GM21381 (cell line): ENCODE data around the gene PALD1.
"Not testable (repeated sequence)": the region's sequence is repeated elsewhere in the genome, so short reads cannot be mapped to it uniquely, and the experiment has no call there.

ENCODE experiments used
- ATAC-seq: cut with Tn5 transposase; IDR thresholded peaks from one replicate; pipeline ENCODE4 v1.9.1; 2021; ENCODE audit warnings: mild to moderate bottlenecking, moderate library complexity; ENCODE audit not compliant: unreplicated experiment

The PALD1 gene

DNA sequence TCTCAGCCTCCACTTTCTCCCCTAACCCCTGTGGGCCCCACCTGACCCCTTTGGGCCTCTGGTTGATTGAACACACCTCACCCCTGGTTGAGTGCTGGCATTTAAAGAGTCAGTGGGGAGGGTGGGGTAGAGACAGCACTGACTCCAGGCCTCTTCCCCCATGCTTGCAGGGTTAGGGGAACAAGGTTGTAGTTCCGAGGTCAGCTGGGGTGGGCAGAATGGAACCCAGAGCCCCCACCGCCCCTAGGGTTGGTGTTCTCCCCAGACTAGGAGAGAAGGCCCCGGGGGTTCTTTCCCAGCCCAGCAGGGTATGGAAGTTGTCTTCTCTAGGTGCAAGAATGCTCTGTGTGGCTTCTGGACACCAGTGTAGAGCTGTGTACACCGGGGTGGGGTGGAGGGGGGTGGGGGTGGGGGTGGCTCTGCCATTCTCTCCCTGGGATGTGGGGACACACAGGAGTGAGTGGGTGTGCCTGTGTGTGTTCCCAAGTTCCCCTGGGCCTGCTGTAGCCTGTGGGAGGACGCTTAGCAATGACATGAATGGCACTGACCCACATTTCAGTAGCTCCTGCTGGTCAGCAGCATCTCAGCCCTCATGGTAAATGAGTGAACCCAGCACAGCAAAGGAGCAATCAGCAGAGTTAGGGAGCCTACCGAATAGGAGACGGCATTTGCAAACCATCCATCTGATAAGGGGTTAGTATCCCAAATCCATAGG, 90.4 kb downstream of the PALD1 start:
- no peak for ATAC-seq

DNA sequence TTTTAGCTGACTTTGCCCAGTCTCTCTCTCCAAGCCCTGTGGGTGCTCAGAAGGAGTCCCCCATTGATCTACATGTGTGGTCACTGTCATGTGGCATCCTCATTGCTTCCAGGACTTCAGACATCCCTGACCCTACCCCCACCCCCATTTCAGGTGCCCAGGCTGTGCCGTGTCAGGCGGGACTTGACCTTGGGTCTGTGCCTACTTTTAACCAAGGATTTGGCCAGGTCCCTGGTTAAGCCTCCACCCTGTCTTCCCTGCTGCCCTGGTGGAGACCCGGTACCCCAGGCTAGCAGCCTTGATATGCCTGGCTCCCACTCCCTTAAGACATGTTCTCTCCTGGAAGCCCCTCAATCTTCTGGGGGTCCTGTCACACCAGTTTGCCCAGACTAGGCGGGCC, 92.7 kb downstream of the PALD1 start:
- ATAC-seq = no peak

DNA sequence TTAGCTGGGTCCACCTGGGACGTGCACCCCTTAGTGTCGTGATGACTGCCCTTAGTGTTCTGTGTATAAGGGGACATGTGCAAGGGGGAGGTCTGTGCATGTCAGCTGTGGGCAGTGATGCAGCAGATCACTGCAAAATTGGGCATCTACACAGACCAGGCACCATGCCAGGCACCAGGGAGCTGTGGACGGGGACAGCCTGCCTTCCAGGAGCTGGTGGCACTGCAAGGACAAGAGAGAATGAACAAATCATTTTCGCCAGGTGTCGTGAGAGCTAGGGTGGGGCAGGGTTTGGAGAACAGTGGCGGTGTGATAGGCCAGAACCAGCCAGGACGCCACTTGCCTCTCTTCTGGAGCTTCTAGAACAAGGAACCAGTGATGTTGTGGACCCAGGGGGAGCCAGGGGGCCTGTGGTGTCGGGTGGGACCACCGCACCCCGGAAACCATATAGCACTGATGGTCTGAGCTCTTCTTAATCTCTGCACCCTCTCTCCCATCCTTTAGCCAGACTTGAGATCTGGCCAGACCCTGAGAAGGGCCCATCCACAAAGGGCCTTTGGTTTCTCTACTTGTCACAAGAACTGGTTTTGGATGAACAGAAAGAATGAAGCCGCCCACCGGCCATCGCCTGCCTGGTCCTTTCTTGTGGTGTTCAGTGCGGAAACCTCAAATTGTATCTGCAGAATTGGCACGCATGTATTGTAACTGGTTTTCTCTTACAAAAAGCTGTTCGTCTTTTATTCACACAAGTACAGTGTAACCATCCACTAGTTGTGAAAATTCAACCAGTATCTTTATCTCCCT, 93.3 kb downstream of the PALD1 start:
- ATAC-seq = no peak

DNA sequence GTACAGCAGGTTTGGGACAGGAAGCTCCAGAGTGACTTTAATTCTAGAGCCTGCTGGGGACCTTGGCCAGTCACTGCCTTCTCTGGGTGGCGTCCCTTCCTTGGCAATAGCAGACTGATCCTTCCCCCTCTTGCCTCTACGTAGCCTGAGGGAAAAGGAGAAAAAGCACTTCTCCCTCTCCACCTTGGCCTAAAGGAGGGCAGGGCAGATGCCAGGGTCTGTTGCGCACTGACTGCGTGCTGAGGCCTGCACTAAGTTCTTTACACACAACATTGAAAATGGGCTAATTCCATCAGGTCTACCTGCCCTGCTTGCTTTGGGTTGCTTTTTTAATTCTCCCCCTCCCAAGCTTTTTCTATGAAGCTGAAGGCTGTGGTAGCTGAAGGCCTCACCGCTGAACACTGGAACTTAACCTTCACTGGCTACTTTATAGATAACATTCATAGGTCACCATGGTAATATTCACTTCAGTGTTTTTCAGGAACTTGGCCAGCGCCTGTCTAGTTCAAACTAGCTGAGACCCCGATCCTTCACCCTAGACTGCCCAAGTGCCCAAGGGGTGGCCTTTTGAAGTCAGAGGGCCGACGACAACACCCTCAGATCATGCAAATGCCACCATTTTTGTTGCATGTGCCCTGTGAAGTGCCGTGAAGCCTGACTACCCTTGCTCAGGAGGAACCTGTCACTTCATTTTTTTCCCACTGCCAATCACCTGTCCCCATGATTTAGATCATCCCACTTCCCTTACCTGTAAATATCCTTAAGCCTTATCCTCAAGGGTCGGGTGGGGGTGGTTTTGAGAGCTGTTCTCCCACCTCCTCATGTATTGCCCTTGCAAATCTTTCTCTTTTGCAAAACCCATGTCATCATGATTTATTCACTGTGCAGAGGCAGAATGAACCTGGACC, 95.3 kb downstream of the PALD1 start:
- no peak for ATAC-seq

DNA sequence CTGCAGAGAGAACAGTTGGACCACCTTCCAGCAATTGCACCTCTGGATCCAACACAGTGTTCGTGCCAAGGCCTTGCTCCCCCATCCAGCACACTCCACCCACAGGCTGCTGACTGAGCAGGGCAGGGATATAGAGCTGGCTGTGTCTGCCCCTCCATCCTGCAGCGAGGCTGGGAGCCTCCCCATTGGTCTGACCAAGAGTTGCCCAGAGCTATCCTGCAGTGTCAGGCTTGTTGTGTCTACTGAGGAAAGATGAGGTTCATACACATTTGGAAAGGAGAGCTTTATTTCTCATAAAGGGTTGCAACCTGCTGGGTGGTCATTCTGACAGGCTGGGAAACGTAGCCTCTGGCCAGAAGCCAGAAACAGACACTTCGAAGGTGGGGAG, 96.9 kb downstream of the PALD1 start:
- no peak for ATAC-seq

DNA sequence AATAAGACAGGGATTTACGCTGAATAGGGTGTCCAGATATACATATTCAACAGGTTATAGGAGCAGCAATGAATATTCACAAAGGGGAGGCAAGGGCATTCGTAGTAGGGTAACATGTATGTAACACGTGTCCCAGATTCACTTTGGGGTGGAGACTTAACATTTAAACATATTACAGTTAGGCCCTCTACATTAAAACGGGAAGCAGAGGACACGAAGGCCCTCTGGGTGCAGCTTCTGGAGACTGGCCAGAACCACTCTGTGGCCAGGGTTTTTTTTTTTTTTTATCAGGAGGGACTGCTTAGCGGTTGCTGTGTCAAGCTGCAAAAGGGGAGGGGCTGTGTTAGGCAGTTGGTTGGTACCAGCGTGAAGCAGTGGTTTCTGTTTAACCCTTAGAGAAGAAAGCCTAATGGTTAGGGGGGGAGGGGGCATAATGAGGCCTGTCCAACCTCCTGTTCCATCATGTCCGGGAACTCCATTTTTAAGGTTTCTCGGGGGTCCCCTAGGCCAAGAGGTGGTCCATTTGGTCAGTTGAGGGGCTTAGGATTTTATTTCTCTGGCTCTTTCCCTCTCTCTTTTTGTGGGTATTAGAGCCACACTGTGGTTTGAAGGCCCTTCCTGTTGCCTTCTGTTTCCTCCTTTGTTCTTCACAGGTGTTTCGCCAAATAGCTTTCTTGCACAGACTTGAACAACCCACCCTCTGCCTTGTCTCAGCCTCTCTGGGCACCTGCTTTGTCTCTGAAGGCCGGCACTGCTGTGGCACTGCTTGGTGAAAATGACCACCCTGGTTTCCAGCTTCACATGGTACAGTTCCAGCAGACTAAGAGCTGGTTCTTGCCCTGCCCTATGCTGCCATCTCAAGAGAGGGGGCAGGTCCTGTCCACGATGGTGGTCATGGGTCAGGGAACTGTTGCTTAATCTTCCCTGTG, 97.6 kb downstream of the PALD1 start:
- peak; percentile 43 for ATAC-seq

DNA sequence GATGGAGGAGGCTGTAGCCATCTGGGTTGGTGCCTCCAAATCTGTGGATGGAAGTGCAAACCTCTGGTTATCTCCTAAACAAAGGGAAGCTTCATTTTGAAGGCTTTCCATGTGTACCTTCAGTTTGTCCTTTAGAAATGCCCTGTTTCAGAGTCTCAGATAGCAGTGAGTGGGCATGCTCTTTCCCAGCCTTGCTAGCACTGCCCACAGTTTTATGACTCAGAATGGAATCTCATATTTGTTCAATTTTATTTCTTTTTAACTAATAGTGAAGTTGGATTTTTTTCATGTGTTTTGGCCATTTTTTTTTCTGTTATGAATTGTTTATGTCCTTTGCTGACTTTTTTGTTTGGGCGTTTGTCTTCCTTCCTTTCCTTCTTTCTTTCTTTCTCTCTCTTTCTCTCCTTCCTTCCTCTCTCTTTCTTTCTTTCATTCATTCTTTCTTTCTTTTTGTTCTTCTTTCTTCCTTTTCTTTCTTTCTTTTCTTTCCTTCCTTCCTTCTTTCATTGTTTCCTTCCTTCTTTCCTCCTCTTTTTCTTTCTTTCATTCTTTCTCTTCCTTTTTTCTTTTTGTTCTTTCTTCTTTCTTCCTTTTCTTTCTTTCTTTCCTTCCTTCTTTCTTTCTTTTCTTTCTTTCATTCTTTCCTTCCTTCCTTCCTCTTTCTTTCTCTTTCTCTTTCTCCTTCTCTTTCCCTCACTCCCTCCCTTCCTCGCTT, 98.4 kb downstream of the PALD1 start:
- no peak for ATAC-seq

DNA sequence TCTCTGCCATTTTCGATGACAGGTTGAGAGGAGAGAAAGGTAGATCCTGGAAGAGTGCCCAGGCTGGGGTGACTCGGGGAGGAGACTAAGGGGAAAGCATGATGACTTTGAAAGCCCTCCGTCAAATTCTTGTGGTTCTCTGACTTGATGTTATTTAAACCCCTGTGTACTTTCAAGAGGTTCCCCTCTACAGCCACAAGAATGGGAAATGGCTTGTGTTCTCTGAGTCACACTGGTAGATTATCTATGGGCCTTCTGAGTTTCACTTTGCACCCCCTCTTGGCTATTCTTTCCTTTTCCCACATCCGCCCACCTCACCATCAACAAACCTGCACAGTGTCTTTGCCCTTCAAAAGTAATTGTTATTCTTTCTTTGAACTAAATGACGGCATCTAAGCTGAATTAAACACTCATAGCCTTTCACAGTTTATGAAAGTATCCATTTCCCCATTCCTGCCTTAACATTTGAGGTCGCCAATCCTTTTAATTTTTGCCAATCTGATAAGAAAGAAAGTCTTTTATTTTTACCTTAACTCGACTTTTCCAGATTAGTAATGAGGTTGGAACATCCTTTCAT, 99.9 kb downstream of the PALD1 start:
- ATAC-seq = peak; percentile 48

DNA sequence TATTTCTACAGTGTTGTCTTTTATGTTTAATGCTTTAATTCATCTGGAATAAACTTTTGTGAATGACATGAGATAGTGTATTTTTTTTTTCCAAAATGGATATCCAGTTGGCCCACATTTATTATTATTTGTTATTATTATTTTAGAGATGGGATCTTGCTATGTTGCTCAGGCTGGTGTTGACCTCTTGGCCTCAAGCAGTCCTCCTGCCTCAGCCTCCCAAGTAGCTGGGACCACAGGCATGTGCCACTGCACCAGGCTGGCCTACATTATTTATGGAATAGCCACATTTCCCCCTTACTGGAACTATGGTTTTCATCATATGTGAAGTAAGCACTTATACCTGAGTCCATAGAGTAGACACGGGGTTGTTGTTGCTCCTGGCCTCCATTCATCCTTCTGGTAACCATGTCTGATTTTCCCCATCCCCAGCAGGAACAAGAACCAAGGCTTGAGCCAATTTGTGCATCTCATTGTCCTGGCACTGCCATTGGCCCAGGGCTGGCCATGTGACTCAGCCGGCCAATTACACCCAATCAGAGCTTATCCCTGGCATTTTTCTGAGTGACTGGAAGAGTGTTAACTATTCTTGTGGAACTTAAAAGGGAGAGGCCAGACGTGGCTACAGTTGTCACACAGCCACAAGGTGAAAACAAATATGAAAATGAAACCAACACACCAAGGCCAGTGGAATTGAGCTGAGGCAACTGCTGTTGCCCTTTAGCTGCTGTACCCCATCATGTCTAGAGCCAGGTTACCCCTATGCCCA, 100.9 kb downstream of the PALD1 start:
- ATAC-seq = no peak

DNA sequence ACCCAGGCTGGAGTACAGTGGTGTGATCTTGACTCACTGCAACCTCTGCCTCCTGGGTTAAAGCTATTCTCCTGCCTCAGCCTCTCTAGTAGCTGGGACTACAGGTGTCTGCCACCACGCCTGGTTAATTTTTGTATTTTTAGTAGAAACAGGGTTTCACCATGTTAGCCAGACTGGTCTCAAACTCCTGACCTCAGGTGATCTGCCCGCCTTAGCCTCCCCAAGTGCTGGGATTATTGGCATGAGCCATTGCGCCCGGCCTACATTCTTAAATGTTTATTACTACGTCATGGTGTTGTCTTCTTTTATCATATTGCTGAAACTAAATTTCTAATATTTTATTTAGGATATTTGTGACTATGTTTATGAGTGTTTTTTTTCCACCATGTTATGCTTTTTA, 102.6 kb downstream of the PALD1 start:
- ATAC-seq = not testable (repeated sequence)

DNA sequence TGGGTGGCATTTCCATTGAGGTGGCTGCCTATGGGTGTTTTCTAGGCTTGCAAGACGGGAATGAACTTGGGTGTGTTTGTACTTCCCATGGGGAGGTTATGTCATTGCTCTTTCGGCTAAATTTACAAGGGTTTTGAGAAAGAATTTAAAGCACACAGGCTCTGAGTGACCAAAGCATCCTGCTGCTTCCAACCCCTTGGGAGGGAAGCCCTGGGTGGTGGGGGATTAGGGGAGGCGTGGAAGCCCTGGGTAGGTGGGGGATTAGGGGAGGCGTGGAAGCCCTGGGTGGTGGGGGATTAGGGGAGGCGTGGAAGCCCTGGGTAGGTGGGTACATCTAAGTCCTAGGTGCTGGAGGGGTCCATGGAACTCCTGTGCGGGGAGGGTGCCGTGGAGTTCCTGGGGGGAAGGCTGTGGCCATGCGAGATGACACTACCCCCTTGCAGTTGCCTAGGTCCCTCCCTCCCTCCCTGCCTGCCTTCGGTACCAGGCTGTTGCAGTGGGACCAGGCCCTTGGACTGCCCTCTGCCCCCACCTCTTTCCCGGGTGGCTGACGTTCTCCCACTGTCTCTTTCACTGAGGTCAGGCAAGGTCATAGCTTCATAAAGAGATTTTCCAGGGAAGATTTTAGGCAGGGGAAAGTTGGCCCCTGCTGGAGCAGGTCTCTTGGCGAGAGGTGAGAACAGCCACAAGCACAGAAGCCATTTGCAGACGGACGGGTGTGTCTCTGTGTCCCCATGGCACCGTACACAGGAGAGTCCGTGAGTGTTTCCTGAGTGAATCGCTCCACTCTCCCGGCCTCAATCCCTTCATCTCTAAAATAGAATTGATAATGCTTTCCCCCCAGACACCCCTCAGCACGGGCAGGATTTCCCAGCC, 104.5 kb downstream of the PALD1 start:
- no peak for ATAC-seq

DNA sequence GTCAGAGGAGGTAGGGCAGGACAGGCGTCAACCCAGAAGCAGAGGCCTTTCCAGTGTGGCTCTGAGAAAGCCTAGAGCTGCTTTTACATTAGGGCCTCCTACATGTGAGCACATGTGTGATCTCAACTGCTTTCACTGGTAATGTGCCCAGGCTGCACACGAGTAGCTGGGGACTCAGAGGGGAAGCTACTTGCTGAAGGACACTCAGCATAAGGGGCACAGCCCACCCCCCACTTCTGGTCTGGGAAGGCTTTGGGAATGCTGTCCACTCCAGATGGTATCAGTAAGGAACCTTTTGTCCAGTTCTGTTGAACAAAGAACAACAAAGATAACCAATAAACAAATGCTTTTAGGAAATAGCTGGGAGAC, 105.1 kb downstream of the PALD1 start:
- no peak for ATAC-seq

DNA sequence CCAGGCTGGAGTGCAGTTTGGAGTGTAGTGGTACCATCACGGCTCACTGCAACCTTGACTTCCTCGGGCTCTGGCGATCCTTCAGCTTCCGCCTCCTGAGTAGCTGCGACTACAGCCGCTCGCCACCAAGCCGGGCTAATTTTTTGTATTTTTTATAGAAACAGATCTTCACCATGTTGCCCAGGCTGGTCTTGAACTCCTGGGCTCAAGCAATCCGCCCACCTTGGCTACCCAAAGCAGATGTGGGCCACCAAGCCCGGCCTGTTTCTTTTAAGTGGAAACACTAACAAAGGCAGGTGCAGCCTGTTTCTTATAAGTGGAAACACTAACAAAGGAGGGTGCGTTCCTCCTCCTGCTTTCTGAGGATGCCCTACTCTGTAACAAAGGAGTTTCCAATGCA, 105.8 kb downstream of the PALD1 start:
- ATAC-seq = no peak

DNA sequence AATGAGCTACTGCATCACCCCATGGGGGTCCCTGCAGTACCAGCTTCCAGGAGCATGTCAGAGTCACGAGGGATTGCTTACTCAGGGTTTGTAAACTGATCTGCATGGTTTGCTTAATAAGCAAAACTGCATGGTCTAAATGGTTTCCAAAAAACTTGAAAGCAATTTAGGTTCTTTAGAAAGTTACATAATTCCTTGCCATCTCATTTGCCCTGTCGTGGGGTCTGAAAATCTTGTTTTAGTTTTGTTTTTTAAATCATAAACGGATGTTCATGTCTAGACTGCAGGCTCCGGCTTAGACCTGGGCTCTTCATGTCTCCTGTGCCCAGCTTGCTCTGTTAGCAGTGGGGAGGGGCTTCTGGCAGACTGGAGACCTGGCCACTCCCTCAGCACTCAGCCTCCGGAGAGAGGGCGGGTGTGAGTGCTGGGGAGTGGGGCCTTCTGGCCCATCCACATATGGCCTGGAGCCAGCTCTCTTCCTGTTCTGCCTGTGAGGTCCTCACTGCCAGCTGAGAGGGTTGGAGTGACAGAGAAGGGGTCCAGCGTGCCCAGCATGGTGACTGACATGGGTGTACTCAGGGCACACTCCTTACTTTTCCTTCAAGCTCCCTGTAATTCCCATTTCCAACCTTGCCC, 106.5 kb downstream of the PALD1 start:
- no peak for ATAC-seq

DNA sequence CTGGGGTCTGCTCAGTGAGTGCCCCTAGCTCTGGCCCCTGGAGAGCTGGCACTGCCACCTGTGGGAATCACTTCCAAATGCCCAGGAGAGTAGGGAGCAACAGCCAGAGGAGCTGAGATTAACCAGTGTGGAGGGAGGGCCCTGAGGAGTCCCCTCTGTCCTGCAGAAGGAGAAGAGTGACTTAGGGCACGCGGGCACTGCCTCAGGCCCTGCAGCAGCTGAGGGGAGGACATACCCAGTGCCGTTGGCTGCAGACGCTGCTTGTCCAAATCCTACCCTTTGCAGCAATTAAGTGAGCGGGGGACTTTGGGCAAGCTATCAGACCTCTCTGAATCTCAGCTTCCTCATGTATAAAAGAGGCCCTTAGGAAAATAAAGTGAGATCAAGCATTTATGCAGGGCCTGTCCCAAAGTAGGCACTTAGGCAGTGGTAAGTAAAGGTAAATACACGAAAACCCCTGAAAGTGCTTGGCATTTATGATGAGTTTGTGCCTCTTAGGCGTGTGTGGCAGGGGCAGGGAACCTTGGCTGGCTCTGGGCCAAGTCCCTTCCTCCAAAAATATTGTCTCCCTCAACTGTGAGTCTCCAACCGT, 107.1 kb downstream of the PALD1 start:
- ATAC-seq = no peak

DNA sequence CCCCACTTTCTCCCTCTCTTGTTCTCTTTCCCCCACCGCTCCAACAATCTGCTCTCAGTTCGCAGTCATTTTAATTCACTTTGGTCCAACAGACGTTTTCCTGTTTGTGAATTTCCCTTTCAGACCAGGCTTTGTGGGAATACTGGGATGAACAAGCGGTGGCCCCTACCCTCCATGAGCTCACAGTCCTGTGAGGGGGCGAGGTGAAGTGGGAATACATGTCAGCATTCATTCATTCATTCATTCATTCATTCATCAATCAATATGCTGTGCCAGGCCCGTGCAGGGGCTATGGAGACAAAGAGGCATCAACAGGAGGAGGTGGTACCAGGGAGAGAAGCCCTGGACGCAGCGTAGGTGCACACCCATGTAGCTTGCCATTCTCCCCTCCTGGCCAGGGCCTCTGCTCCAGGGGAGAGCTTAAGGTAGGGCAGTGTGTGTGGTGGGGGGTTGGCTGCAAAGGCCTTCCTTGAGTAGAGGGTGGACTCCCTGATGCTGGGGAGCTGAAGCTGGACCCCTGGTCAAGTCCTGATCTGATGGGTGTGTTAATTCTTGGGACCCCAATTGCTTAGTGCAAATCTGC, 107.9 kb downstream of the PALD1 start:
- no peak for ATAC-seq
